IMR-90 (cell line): ENCODE data around the gene SLC1A7. TPM values are rescaled to one million over a fixed set of nuclear protein-coding genes. Genes with fewer than 3 reads are reported as not detected.
A peak's percentile ranks its signal among the peaks of the same experiment; 100 is the strongest.

Source experiments
- ATAC-seq: fragments of 200-7000 bp; cut with Tn5 transposase; 2 replicates; pipeline ENCODE4 v1.9.1; 2020; ENCODE audit warnings: low read depth, mild to moderate bottlenecking, moderate library complexity
- BruUV-seq: library from RNA; stranded (reverse); fragments of 400-500 nt; replicated peaks from 2 replicates; lab custom pipeline; 2021; lab: Mats Ljungman, UMichigan
- CTCF ChIA-PET: fragments of 300-600 bp; formaldehyde crosslinking; extraction: SDS; loops from one replicate; lab custom pipeline; 2021; ENCODE audit warnings: antibody characterized with exemption; lab: Yijun Ruan, JAX
- POLR2A ChIA-PET: fragments of 300-600 bp; sonication (Branson Sonifier 250); formaldehyde crosslinking; loops from one replicate; lab custom pipeline; 2022; ENCODE audit warnings: antibody characterized with exemption; ENCODE audit not compliant: unreplicated experiment; lab: Charles Lee
- DNase-seq: peaks from one replicate; pipeline ENCODE4 v3.0.0; 2013
- H2AFZ ChIP-seq: replicated peaks from 2 replicates; pipeline ENCODE3; 2013; ENCODE audit warnings: low read length, mild to moderate bottlenecking; ENCODE audit not compliant: poor library complexity
- H2AK5ac ChIP-seq: 2 replicates; pipeline ENCODE4 v1.6.1; 2013; ENCODE audit warnings: low read depth, low read length, inconsistent platforms
- H2AK9ac ChIP-seq: replicated peaks from 2 replicates; pipeline ENCODE3; 2013; ENCODE audit warnings: mild to moderate bottlenecking, low read depth, low read length, moderate library complexity; ENCODE audit not compliant: poor library complexity
- H2BK120ac ChIP-seq: 2 replicates; pipeline ENCODE4 v1.6.1; 2013; ENCODE audit warnings: low read depth, low read length, inconsistent platforms
- H2BK15ac ChIP-seq: 3 replicates; pipeline ENCODE4 v1.6.1; 2013; ENCODE audit warnings: low read depth, low read length, inconsistent platforms
- H2BK20ac ChIP-seq: 2 replicates; pipeline ENCODE4 v1.6.1; 2013; ENCODE audit warnings: low read depth, mild to moderate bottlenecking, inconsistent platforms, low read length, moderate library complexity
- H2BK5ac ChIP-seq: 2 replicates; pipeline ENCODE4 v1.6.1; 2013; ENCODE audit warnings: mild to moderate bottlenecking, low read depth, low read length, inconsistent platforms; ENCODE audit not compliant: poor library complexity, severe bottlenecking
- H3K14ac ChIP-seq: replicated peaks from 2 replicates; pipeline ENCODE4 v1.6.1; 2013; ENCODE audit warnings: low read depth, low read length, inconsistent platforms
- H3K18ac ChIP-seq: 2 replicates; pipeline ENCODE4 v1.6.1; 2013; ENCODE audit warnings: low read depth, low read length, control low read depth
- H3K23ac ChIP-seq: 2 replicates; pipeline ENCODE4 v1.6.1; 2013; ENCODE audit warnings: low read depth, low read length, inconsistent platforms
- H3K27ac ChIP-seq: 2 replicates; pipeline ENCODE4 v1.5.1; 2013; ENCODE audit warnings: mild to moderate bottlenecking, control low read depth, low read length; ENCODE audit not compliant: insufficient read depth
- H3K27me3 ChIP-seq: 2 replicates; pipeline ENCODE4 v1.6.1; 2013; ENCODE audit warnings: low read length; ENCODE audit not compliant: control insufficient read depth, insufficient read depth
- H3K36me3 ChIP-seq: 2 replicates; pipeline ENCODE4 v1.6.1; 2013; ENCODE audit warnings: low read length, mixed read lengths; ENCODE audit not compliant: control insufficient read depth, insufficient read depth
- H3K4ac ChIP-seq: 2 replicates; pipeline ENCODE4 v1.6.1; 2013; ENCODE audit warnings: low read depth, low read length, inconsistent platforms
- H3K4me1 ChIP-seq: 2 replicates; pipeline ENCODE4 v1.6.1; 2013; ENCODE audit warnings: low read length, mixed read lengths; ENCODE audit not compliant: control insufficient read depth, insufficient read depth
- H3K4me2 ChIP-seq: 2 replicates; pipeline ENCODE4 v1.6.1; 2013; ENCODE audit warnings: low read depth, mild to moderate bottlenecking, control low read depth, low read length, moderate library complexity
- H3K4me3 ChIP-seq: 2 replicates; pipeline ENCODE4 v1.5.1; 2013; ENCODE audit warnings: low read depth, mild to moderate bottlenecking, control low read depth, low read length, moderate library complexity; ENCODE audit not compliant: insufficient read depth
- H3K56ac ChIP-seq: 2 replicates; pipeline ENCODE4 v1.6.1; 2013; ENCODE audit warnings: low read length, inconsistent platforms; ENCODE audit not compliant: insufficient read depth; ENCODE audit errors: extremely low read depth
- H3K79me1 ChIP-seq, 2 experiments: 2 replicates each; pipeline ENCODE4 v1.6.1; 2013; ENCODE audit warnings: low read length in 2 of 2, inconsistent platforms in 1 of 2, low read depth in 1 of 2
- H3K9ac ChIP-seq: 2 replicates; pipeline ENCODE4 v1.6.1; 2013; ENCODE audit warnings: low read depth, low read length, control low read depth
- H3K9me1 ChIP-seq: 2 replicates; pipeline ENCODE4 v1.6.1; 2013; ENCODE audit warnings: low read length, inconsistent platforms; ENCODE audit not compliant: insufficient read depth
- H3K9me3 ChIP-seq: 2 replicates; pipeline ENCODE4 v1.6.1; 2013; ENCODE audit warnings: low read length; ENCODE audit not compliant: control insufficient read depth, insufficient read depth
- H4K20me1 ChIP-seq: 2 replicates; pipeline ENCODE4 v1.6.1; 2013; ENCODE audit warnings: low read length, inconsistent platforms; ENCODE audit not compliant: insufficient read depth
- H4K5ac ChIP-seq: 2 replicates; pipeline ENCODE4 v1.6.1; 2013; ENCODE audit warnings: mild to moderate bottlenecking, low read depth, low read length, control low read depth
- H4K8ac ChIP-seq, 2 experiments: 2 replicates each; pipeline ENCODE4 v1.6.1; 2013; ENCODE audit warnings: low read depth in 2 of 2, low read length in 2 of 2, control low read depth in 1 of 2, inconsistent platforms in 1 of 2
- H4K91ac ChIP-seq: 2 replicates; pipeline ENCODE4 v1.6.1; 2013; ENCODE audit warnings: low read depth, low read length, inconsistent platforms; ENCODE audit not compliant: insufficient read depth
- BHLHE40 ChIP-seq: fragments of 150-350 bp; IDR thresholded peaks from 2 replicates; pipeline ENCODE4 v1.6.1; 2016; ENCODE audit warnings: mild to moderate bottlenecking, low read depth, low read length
- CEBPB ChIP-seq: IDR thresholded peaks from 2 replicates; pipeline ENCODE4 v1.6.1; 2012; ENCODE audit warnings: low read depth, low read length, improper control_type of control experiment
- CHD1 ChIP-seq: IDR thresholded peaks from 2 replicates; pipeline ENCODE4 v1.6.1; 2012; ENCODE audit warnings: low read depth, low read length, improper control_type of control experiment
- CTCF ChIP-seq: conservative IDR thresholded peaks from 2 replicates; pipeline ENCODE4 v1.5.1; 2012; ENCODE audit warnings: mild to moderate bottlenecking, low read depth, low read length, improper control_type of control experiment
- FOS ChIP-seq: fragments of 150-350 bp; IDR thresholded peaks from 2 replicates; pipeline ENCODE4 v1.6.1; 2016; ENCODE audit warnings: low read depth, low read length
- MAFK ChIP-seq: IDR thresholded peaks from 2 replicates; pipeline ENCODE4 v1.6.1; 2012; ENCODE audit warnings: low read depth, low read length, improper control_type of control experiment
- MAZ ChIP-seq: IDR thresholded peaks from 2 replicates; pipeline ENCODE4 v1.6.1; 2012; ENCODE audit warnings: low read depth, mild to moderate bottlenecking, low read length, improper control_type of control experiment, moderate library complexity, borderline replicate concordance
- MXI1 ChIP-seq: IDR thresholded peaks from 2 replicates; pipeline ENCODE4 v1.6.1; 2012; ENCODE audit warnings: low read depth, mild to moderate bottlenecking, low read length, moderate library complexity, borderline replicate concordance
- NFE2L2 ChIP-seq: fragments of 150-350 bp; IDR thresholded peaks from 2 replicates; pipeline ENCODE4 v1.6.1; 2016; ENCODE audit warnings: low read depth, mild to moderate bottlenecking, low read length
- POLR2A ChIP-seq: IDR thresholded peaks from 2 replicates; pipeline ENCODE4 v1.6.1; 2012; ENCODE audit warnings: mild to moderate bottlenecking, low read depth, low read length
- RAD21 ChIP-seq: IDR thresholded peaks from 2 replicates; pipeline ENCODE4 v1.6.1; 2012; ENCODE audit warnings: low read length, improper control_type of control experiment
- RCOR1 ChIP-seq: IDR thresholded peaks from 2 replicates; pipeline ENCODE4 v1.6.1; 2012; ENCODE audit warnings: mild to moderate bottlenecking, low read length, improper control_type of control experiment; ENCODE audit not compliant: insufficient replicate concordance
- RFX5 ChIP-seq: IDR thresholded peaks from 2 replicates; pipeline ENCODE4 v1.8.0; 2012; ENCODE audit warnings: low read depth, mild to moderate bottlenecking, low read length, moderate library complexity
- SMC3 ChIP-seq: fragments of 150-350 bp; IDR thresholded peaks from 2 replicates; pipeline ENCODE4 v1.6.1; 2016; ENCODE audit warnings: low read depth, mild to moderate bottlenecking, antibody characterized with exemption, low read length, moderate library complexity
- USF2 ChIP-seq: fragments of 150-350 bp; IDR thresholded peaks from 2 replicates; pipeline ENCODE4 v1.6.1; 2017; ENCODE audit warnings: mild to moderate bottlenecking, antibody characterized with exemption, low read length, low read depth
- WGBS, 2 experiments: methylation state at CpG; one replicate each; pipeline versions ENCODE4 v1.1.5 to v1.1.7; 2013; ENCODE audit warnings: missing lambda C conversion rate in 2 of 2; ENCODE audit not compliant: insufficient read length in 1 of 2; ENCODE audit errors: extremely low coverage in 2 of 2; 5-methylcytosine and 5-hydroxymethylcytosine counted together
- dilution Hi-C: fragments of 300-500 bp; cut with HindIII; formaldehyde crosslinking; loops from one replicate; pipeline ENCODE4 v1.14.3; 2018; ENCODE audit warnings: low sequenced_read_pairs; ENCODE audit not compliant: unreplicated experiment
- in situ Hi-C: fragments of 300-500 bp; cut with MboI; formaldehyde crosslinking; loops from 3 replicates; pipeline ENCODE4 v1.14.3; 2019; ENCODE audit warnings: low sequenced_read_pairs, inconsistent platforms, mixed read lengths
- intact Hi-C: fragments of 100-400 bp; cut with micrococcal nuclease; formaldehyde crosslinking; loops from 2 replicates; pipeline ENCODE4 v1.10.0; 2022
- polyA plus RNA-seq, 3 experiments: library from polyadenylated mRNA; depleted of rRNA; stranded (reverse); fragments of >200 nt; gene quantifications; 2 replicates each; pipeline ENCODE4 v1.2.3, GENCODE V29; 2012; ENCODE audit warnings: low replicate concordance in 1 of 3
- total RNA-seq: library from RNA; depleted of rRNA; stranded (reverse); fragments of >200 nt; gene quantifications from 2 replicates; pipeline ENCODE4 v1.2.3, GENCODE V29; 2012
- TF ChIP-seq, protein P1 (sequence below): fragments of 150-350 bp; IDR thresholded peaks from 2 replicates; pipeline ENCODE4 v1.6.1; 2016; ENCODE audit warnings: low read depth, mild to moderate bottlenecking, low read length, moderate library complexity, borderline replicate concordance

SLC1A7 gene
- total and polyA plus RNA-seq, 2 of the 4 experiments (the other 2 are of a cell fraction): 0.05 TPM; not detected in 1

DNA sequence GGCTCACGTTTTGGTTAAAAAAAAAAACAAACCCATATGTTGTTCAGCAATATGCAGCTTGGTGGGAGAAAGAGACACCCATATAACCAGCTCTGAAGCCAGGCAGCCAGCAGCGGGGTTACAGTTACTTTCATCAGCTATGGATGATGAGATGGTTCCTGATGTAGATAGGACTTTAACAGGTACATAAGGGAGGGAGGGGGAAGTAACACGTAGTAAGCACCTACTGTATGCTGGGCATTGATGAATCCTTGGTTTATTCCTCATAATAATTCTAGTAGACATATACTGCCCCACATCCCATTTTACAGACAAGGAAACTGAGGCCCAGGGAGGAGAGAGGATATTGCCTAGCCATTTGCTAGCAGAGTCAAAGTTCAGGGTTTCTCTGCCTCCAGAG lies 2.0 kb downstream of the SLC1A7 start:
- Histone ChIP-seq H2BK120ac (peak overlapping the region; percentile 90), H3K4ac (peak overlapping the region; percentile 89), H2AK9ac (no peak overlapping the region), H3K79me1 (no peaks in the 10 kb centered on the region), H2BK20ac (peak overlapping the region; percentile 83), H4K20me1 (no peaks in the 10 kb centered on the region), H3K4me1 (peaks cover 16% of the 10 kb centered on the region), H3K56ac (no peak overlapping the region), H2BK15ac (peak overlapping the region; percentile 81), H4K5ac (peak overlapping the region; percentile 84), H3K18ac (peak overlapping the region; percentile 52), H4K8ac (peak overlapping the region; percentile 48 to 50; a peak in 3 of 4 replicates), H2AK5ac (peak overlapping the region; percentile 57), H3K27ac (peak overlapping the region; percentile 49; the same call in 1 of the 2 replicates), H3K4me3 (no peak overlapping the region), H2AFZ (no peak overlapping the region), H4K91ac (peak overlapping the region; percentile 95), H3K14ac (peak overlapping the region; percentile 69), H3K36me3 (no peaks in the 10 kb centered on the region), H3K9ac (no peak overlapping the region), H3K23ac (no peak overlapping the region), H2BK5ac (peak overlapping the region; percentile 47), H3K9me3 (peaks cover 4% of the 10 kb centered on the region), H3K27me3 (no peaks in the 10 kb centered on the region), H3K9me1 (peaks cover 15% of the 10 kb centered on the region), H3K4me2 (no peak overlapping the region)
- TF ChIP-seq FOS (no peak), CEBPB (no peak), RAD21 (no peak), MAFK (no peak), SMC3 (no peak), RCOR1 (no peak), CTCF (no peak), MXI1 (no peak), NFE2L2 (no peak), CHD1 (no peak), RFX5 (no peak), POLR2A (no peak), BHLHE40 (no peak), MAZ (no peak), USF2 (no peak)
- TF ChIP-seq, protein P1, sequence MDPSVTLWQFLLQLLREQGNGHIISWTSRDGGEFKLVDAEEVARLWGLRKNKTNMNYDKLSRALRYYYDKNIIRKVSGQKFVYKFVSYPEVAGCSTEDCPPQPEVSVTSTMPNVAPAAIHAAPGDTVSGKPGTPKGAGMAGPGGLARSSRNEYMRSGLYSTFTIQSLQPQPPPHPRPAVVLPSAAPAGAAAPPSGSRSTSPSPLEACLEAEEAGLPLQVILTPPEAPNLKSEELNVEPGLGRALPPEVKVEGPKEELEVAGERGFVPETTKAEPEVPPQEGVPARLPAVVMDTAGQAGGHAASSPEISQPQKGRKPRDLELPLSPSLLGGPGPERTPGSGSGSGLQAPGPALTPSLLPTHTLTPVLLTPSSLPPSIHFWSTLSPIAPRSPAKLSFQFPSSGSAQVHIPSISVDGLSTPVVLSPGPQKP: no peak
- ChIA-PET POLR2A (no interaction called here), CTCF (no interaction called here)
- DNase-seq (no peak), ATAC-seq (no peak)
- dilution Hi-C loops (no loop called here), intact Hi-C loops (no loop called here), in situ Hi-C loops (no loop called here)
- no TSS peak for BruUV-seq
- WGBS, 2 experiments: no CpG with 5 or more reads among the region's 3 CpGs
